Esophagus muscularis mucosa (tissue), 4 donors: ENCODE measurements around the gene CABLES1. TPM values are rescaled to one million over a fixed set of nuclear protein-coding genes. Genes with fewer than 3 reads are reported as not detected.
"Not testable (repeated sequence)": the region's sequence is repeated elsewhere in the genome, so short reads cannot be mapped to it uniquely, and the experiment has no call there.

Source experiments
- DNase-seq: peaks from one replicate; pipeline ENCODE4 v3.0.0-alpha.2; 2017; ENCODE audit errors: extremely low spot score
- H3K27ac ChIP-seq, 4 donors: fragments of 200-600 bp; sonication (generic); replicated peaks in 1 of 4; 1 replicate in 3 of 4; 2 replicates in 1 of 4; pipeline ENCODE4 v1.5.1; 2016 to 2019; ENCODE audit warnings: mild to moderate bottlenecking in 1 of 4
- H3K27me3 ChIP-seq, 4 donors: fragments of 200-600 bp; sonication (generic); one replicate each; pipeline versions ENCODE4 v1.5.1 to v1.6.0; 2016 to 2019
- H3K36me3 ChIP-seq, 4 donors: fragments of 200-600 bp; sonication (generic); one replicate each; pipeline ENCODE4 v1.5.1; 2016 to 2019
- H3K4me1 ChIP-seq, 4 donors: fragments of 200-600 bp; sonication (generic); one replicate each; pipeline ENCODE4 v1.5.1; 2016 to 2019
- H3K4me3 ChIP-seq, 4 donors: fragments of 200-600 bp; sonication (generic); 1 replicate in 2 of 4; 2 replicates in 2 of 4; pipeline ENCODE4 v1.5.1; 2016 to 2019; ENCODE audit warnings: mild to moderate bottlenecking in 4 of 4, moderate library complexity in 1 of 4
- H3K9me3 ChIP-seq, 4 donors: fragments of 200-600 bp; sonication (generic); 1 replicate in 3 of 4; 2 replicates in 1 of 4; pipeline ENCODE4 v1.5.1; 2016 to 2019
- EP300 ChIP-seq: sonication (generic); formaldehyde crosslinking; IDR thresholded peaks from one replicate; pipeline ENCODE4 v1.6.1; 2017; ENCODE audit warnings: antibody characterized with exemption
- POLR2A ChIP-seq: fragments of 450-650 bp; IDR thresholded peaks from one replicate; pipeline ENCODE4 v1.6.1; 2017; ENCODE audit warnings: antibody characterized with exemption, moderate library complexity, mild to moderate bottlenecking, low read depth
- POLR2AphosphoS5 ChIP-seq, 2 donors: sonication (generic); formaldehyde crosslinking; IDR thresholded peaks; one replicate each; pipeline ENCODE4 v1.6.1; 2017; ENCODE audit warnings: antibody characterized with exemption in 2 of 2
- WGBS: methylation state at CpG from one replicate; pipeline ENCODE4 v1.1.5; 2018; 5-methylcytosine and 5-hydroxymethylcytosine counted together
- intact Hi-C: fragments of 100-400 bp; cut with DNase I; formaldehyde crosslinking; loops from one replicate; pipeline ENCODE4 v1.15.1; 2023
- total RNA-seq, 4 donors: library from RNA; depleted of rRNA; stranded (reverse); fragments of >200 nt; gene quantifications; one replicate each; pipeline versions ENCODE4 v1.1.0 to v1.2.1, GENCODE V29; 2016
- TF ChIP-seq, protein P1 (sequence below), 3 experiments: fragments of 200-600 bp in 2 of 3; fragments of 450-650 bp in 1 of 3; sonication (generic) in 2 of 3; IDR thresholded peaks; one replicate each; pipeline ENCODE4 v1.5.1; 2017 to 2019; ENCODE audit warnings: antibody characterized with exemption in 3 of 3, mild to moderate bottlenecking in 2 of 3, moderate library complexity in 1 of 3

The CABLES1 gene
- total RNA-seq, 4 donors from 2014 or later: 3.8 to 8.3 (median 6.4) TPM

DNA sequence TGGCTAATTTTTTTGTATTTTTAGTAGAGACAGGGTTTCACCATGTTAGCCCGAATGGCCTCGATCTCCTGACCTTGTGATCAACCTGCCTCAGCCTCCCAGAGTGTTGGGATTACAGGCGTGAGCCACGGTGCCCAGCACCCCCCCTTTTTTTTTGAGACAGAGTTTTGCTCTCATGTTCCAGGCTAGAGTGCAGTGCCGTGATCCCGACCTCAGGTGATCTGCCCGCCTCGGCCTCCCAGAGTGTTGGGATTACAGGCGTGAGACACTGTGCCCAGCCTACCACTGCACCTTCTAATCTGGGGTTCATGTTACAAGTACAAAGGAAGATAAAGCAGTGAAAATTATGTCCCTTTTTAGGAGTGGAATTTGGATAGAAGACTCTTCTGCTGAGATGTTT, 41.5 kb upstream of the CABLES1 start:
- Histone ChIP-seq H3K36me3 (no peaks in the 10 kb centered on the region), H3K9me3 (no peaks in the 10 kb centered on the region), H3K4me3 (no peak overlapping the region), H3K27ac (no peak overlapping the region), H3K4me1 (peaks cover 0 to 7% (median 0%) of the 10 kb centered on the region in 4 donors), H3K27me3 (peaks cover 0 to 24% (median 0%) of the 10 kb centered on the region in 4 donors)
- intact Hi-C loops: no loop called here
- no peak for DNase-seq
- 95% methylated on average over 9 of the region's 9 CpGs for WGBS
- TF ChIP-seq POLR2AphosphoS5 (IDR thresholded peaks at IDR 0.05) (no peak), EP300 (no peak), POLR2A (no peak)
- TF ChIP-seq, protein P1, sequence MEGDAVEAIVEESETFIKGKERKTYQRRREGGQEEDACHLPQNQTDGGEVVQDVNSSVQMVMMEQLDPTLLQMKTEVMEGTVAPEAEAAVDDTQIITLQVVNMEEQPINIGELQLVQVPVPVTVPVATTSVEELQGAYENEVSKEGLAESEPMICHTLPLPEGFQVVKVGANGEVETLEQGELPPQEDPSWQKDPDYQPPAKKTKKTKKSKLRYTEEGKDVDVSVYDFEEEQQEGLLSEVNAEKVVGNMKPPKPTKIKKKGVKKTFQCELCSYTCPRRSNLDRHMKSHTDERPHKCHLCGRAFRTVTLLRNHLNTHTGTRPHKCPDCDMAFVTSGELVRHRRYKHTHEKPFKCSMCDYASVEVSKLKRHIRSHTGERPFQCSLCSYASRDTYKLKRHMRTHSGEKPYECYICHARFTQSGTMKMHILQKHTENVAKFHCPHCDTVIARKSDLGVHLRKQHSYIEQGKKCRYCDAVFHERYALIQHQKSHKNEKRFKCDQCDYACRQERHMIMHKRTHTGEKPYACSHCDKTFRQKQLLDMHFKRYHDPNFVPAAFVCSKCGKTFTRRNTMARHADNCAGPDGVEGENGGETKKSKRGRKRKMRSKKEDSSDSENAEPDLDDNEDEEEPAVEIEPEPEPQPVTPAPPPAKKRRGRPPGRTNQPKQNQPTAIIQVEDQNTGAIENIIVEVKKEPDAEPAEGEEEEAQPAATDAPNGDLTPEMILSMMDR (IDR thresholded peaks at IDR 0.05): no peak

DNA sequence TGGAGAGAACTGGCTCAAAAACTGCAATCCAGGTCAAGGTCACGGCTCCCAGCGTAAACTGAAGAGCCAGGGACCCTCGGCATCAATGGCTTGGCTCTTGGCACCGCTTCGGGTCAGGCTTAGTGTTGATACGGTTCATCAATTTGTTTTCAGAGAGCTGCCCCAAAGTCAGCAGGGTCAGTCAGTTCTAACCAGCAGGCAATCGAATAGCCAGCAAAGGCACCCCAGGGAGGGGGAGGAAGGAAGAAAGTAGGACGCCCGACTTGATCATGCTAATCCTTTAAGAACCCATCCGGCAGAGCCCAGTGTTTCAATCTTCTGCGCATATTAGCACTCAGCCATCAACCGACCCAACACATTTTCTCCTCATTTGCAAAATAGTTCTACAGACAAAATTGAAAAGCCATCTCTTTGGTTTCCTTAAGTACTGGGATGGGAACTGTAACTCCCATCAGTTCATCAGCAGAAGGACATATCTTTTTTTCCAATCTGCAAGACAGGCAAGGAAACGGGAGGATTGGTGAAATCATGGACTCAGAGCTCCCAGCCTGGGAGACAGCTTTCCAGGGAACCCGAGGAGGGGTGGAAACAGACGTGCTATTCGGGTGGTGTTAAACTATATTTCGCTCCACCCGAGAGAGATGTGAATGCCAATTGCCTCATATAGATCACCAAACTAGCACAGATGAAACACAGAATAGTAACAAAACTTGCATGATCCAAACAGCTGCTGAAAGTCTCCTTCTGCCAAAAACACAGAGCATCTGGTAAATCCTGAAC, 40.7 kb upstream of the CABLES1 start:
- H3K27ac ChIP-seq: no peak overlapping the region
- H3K27me3 ChIP-seq: peaks cover 0 to 24% (median 0%) of the 10 kb centered on the region in 4 donors
- H3K4me3 ChIP-seq: no peak overlapping the region
- no peak for TF ChIP-seq EP300
- TF ChIP-seq, protein P1 (IDR thresholded peaks at IDR 0.05): no peak
- TF ChIP-seq POLR2AphosphoS5 (IDR thresholded peaks at IDR 0.05): no peak
- no peak for TF ChIP-seq POLR2A
- no peak for DNase-seq
- H3K4me1 ChIP-seq: peaks cover 0 to 7% (median 0%) of the 10 kb centered on the region in 4 donors
- no peaks in the 10 kb centered on the region for H3K9me3 ChIP-seq
- no peaks in the 10 kb centered on the region for H3K36me3 ChIP-seq
- 43% methylated on average over 18 of the region's 18 CpGs for WGBS
- intact Hi-C loops: no loop called here

DNA sequence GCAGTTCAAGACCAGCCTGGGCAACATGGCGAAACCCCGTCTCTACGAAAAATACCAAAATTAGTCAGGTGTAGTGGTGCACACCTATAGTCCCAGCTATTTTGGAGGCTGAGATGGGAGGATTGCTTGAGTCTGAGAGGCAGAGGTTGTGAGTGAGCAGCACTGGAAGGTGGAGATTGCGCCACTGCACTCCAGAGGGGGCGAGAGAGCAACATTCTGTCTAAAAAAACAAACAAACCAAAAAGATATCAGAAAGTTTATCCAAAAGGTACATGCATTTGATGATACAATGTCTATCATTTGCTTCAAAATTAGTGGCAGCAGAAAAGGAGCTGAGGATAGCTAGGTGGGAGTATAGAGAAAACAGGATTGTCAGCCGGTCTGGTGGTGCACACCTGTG, 39.8 kb upstream of the CABLES1 start:
- Histone ChIP-seq H3K9me3 (no peaks in the 10 kb centered on the region), H3K27me3 (peaks cover 0 to 24% (median 0%) of the 10 kb centered on the region in 4 donors), H3K27ac (no peak overlapping the region), H3K36me3 (no peaks in the 10 kb centered on the region), H3K4me1 (peaks cover 0 to 7% (median 0%) of the 10 kb centered on the region in 4 donors), H3K4me3 (no peak overlapping the region)
- 93% methylated on average over 6 of the region's 6 CpGs for WGBS
- no peak for DNase-seq
- TF ChIP-seq POLR2A (no peak), EP300 (no peak), POLR2AphosphoS5 (IDR thresholded peaks at IDR 0.05) (no peak)
- TF ChIP-seq, protein P1 (IDR thresholded peaks at IDR 0.05): no peak
- intact Hi-C loops: no loop called here

DNA sequence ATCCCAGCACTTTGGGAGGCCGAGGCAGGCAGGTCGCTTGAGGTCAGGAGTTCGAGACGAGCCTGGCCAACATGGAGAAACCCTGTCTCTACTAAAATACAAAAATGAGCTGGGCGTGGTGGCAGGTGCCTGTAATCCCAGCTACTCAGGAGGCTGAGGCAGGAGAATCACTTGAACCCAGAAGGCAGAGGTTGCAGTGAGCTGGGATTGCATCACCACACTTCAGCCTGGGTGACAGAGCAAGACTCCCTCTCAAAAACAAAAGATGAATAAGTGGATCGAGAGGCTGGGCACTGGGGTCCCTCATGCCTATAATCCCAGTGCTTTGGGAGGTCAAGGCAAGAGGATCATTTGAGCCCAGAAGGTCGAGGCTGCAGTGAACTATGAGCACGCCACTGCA, 38.3 kb upstream of the CABLES1 start:
- H3K27ac ChIP-seq, H3K9me3 ChIP-seq, intact Hi-C loops, DNase-seq, H3K36me3 ChIP-seq, H3K4me1 ChIP-seq, H3K4me3 ChIP-seq: not testable (repeated sequence)
- peaks cover 0 to 24% (median 0%) of the 10 kb centered on the region in 4 donors for H3K27me3 ChIP-seq
- 91% methylated on average over 8 of the region's 8 CpGs for WGBS

DNA sequence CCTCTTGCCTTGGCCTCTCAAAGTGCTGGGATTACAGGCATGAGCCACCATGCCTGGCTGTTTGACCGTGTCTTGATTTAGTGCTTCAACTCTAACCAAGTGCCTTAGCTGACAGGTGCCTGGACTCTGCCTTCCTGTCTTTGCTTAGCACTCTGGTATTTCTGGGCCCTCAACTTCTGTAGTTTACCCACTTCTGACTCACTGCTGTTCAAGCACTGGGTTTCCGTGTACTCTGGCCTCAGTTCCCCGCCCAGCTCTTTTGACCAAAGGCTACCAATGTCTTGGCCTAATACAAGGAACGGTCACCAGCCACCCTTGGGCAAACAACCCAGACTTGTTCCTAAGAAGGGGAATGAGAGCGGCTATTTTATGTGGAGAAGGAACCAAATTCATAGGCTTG, 35.7 kb upstream of the CABLES1 start:
- Histone ChIP-seq H3K9me3 (no peaks in the 10 kb centered on the region), H3K27ac (no peak overlapping the region), H3K27me3 (peaks cover 0 to 13% (median 0%) of the 10 kb centered on the region in 4 donors), H3K4me1 (peaks cover 0 to 2% (median 0%) of the 10 kb centered on the region in 4 donors), H3K36me3 (no peaks in the 10 kb centered on the region), H3K4me3 (no peak overlapping the region)
- DNase-seq: no peak
- WGBS: 98% methylated on average over 5 of the region's 5 CpGs
- intact Hi-C loops: no loop called here
- TF ChIP-seq POLR2AphosphoS5 (IDR thresholded peaks at IDR 0.05) (no peak), POLR2A (no peak)
